HepG2 (cell line): Measurements from ENCODE around the gene RTP2. TPM values are rescaled to one million over a fixed set of nuclear protein-coding genes. Genes with fewer than 3 reads are reported as not detected.

Experiments used
- ATAC-seq: fragments of 200-7000 bp; cut with Tn5 transposase; 3 replicates; pipeline ENCODE4 v1.9.1; 2020; ENCODE audit warnings: mild to moderate bottlenecking, moderate library complexity
- BruUV-seq: library from RNA; stranded (reverse); fragments of 400-500 nt; replicated peaks from 2 replicates; lab custom pipeline; 2021; lab: Mats Ljungman, UMichigan
- CTCF ChIA-PET: fragments of 300-600 bp; formaldehyde crosslinking; extraction: SDS; loops from one replicate; lab custom pipeline; 2021; ENCODE audit warnings: low total read pairs, inconsistent platforms, low intra/inter-chr PET ratio; lab: Yijun Ruan, JAX
- POLR2A ChIA-PET: fragments of 350-600 bp; sonication (Branson Sonifier 250); formaldehyde crosslinking; loops from one replicate; lab custom pipeline; 2020; ENCODE audit warnings: antibody characterized with exemption, inconsistent platforms; lab: Yijun Ruan, JAX
- DNase-seq: peaks from one replicate; pipeline ENCODE4 v3.0.0-alpha.2; 2015; ENCODE audit warnings: low spot score
- FAIRE-seq: peaks from 3 replicates; lab custom pipeline; 2011; peaks lifted over from hg19 to GRCh38; lab: Jason Lieb, UNC
- H2AFZ ChIP-seq: one replicate; pipeline ENCODE4 v1.6.1; 2011; ENCODE audit warnings: low read length, inconsistent platforms
- H3K27ac ChIP-seq: fragments of 300-600 bp; 3 replicates; pipeline ENCODE4 v1.8.0; 2011; ENCODE audit warnings: mixed run types, mild to moderate bottlenecking, mixed read lengths, low read length, inconsistent platforms; ENCODE audit not compliant: insufficient read depth; ENCODE audit errors: extremely low read length
- H3K27me3 ChIP-seq, 2 experiments: fragments of 200-600 bp in 1 of 2; 2 replicates in 1 of 2; 3 replicates in 1 of 2; pipeline versions ENCODE4 v1.6.0 to v1.8.0; 2011; ENCODE audit warnings: low read length in 2 of 2, mild to moderate bottlenecking in 2 of 2, moderate library complexity in 2 of 2, inconsistent platforms in 1 of 2; ENCODE audit not compliant: insufficient read depth in 2 of 2, control insufficient read depth in 1 of 2
- H3K36me3 ChIP-seq, 2 experiments: fragments of 200-600 bp in 1 of 2; replicated peaks in 1 of 2; 2 replicates in 1 of 2; 3 replicates in 1 of 2; pipeline versions ENCODE4 v1.5.1 to v1.8.0; 2011; ENCODE audit warnings: low read length in 2 of 2, inconsistent platforms in 1 of 2; ENCODE audit not compliant: insufficient read depth in 2 of 2, control insufficient read depth in 1 of 2
- H3K4me1 ChIP-seq: 2 replicates; pipeline ENCODE4 v1.5.1; 2012; ENCODE audit warnings: low read length, inconsistent platforms; ENCODE audit not compliant: insufficient read depth
- H3K4me2 ChIP-seq: 2 replicates; pipeline ENCODE4 v1.6.0; 2011; ENCODE audit warnings: low read depth, low read length, inconsistent platforms
- H3K4me3 ChIP-seq, 3 experiments: fragments of 200-600 bp in 1 of 3; sonication (generic), shearing (Covaris generic) in 1 of 3; replicated peaks in 1 of 3; 2 replicates each; pipeline ENCODE4 v1.5.1; 2011 to 2016; ENCODE audit warnings: low read length in 3 of 3, inconsistent platforms in 2 of 3, low read depth in 2 of 3, mild to moderate bottlenecking in 2 of 3, control low read depth in 1 of 3, mixed read lengths in 1 of 3; ENCODE audit not compliant: insufficient read depth in 1 of 3
- H3K79me2 ChIP-seq: one replicate; pipeline ENCODE4 v1.6.1; 2011; ENCODE audit warnings: low read length, inconsistent platforms; ENCODE audit not compliant: insufficient read depth
- H3K9ac ChIP-seq: 2 replicates; pipeline ENCODE4 v1.6.0; 2011; ENCODE audit warnings: mild to moderate bottlenecking, low read depth, low read length, inconsistent platforms; ENCODE audit not compliant: insufficient read depth
- H3K9me3 ChIP-seq: 2 replicates; pipeline ENCODE4 v1.5.1; 2012; ENCODE audit warnings: mild to moderate bottlenecking, low read length
- H4K20me1 ChIP-seq: 2 replicates; pipeline ENCODE4 v1.6.0; 2011; ENCODE audit warnings: inconsistent platforms, mild to moderate bottlenecking, low read length, moderate library complexity; ENCODE audit not compliant: insufficient read depth
- AGO1 ChIP-seq: fragments of 200-400 bp; formaldehyde crosslinking; IDR thresholded peaks from 2 replicates; pipeline ENCODE4 v1.6.1; 2017; ENCODE audit warnings: mild to moderate bottlenecking, low read depth, low read length, moderate library complexity; ENCODE audit not compliant: poor library complexity, severe bottlenecking
- AGO2 ChIP-seq: fragments of 200-400 bp; formaldehyde crosslinking; optimal IDR thresholded peaks from 2 replicates; pipeline ENCODE3; 2017; ENCODE audit warnings: mild to moderate bottlenecking, low read depth, low read length, moderate library complexity
- ESRRA ChIP-seq: sonication (generic); formaldehyde crosslinking; IDR thresholded peaks from 2 replicates; pipeline ENCODE4 v1.5.1; 2020; ENCODE audit warnings: mild to moderate bottlenecking, low read depth, missing genetic modification reagents
- MXD4 ChIP-seq: IDR thresholded peaks from 2 replicates; pipeline ENCODE4 v1.6.1; 2016; ENCODE audit warnings: mild to moderate bottlenecking, missing biosample characterization, missing genetic modification reagents
- PAF1 ChIP-seq: IDR thresholded peaks from 2 replicates; pipeline ENCODE4 v1.6.1; 2016; ENCODE audit warnings: missing genetic modification reagents, missing compliant biosample characterization
- RBM22 ChIP-seq: fragments of 200-400 bp; formaldehyde crosslinking; optimal IDR thresholded peaks from 2 replicates; pipeline ENCODE3; 2017; ENCODE audit warnings: mild to moderate bottlenecking, low read length, moderate library complexity
- TEAD2 ChIP-seq: sonication (generic); formaldehyde crosslinking; IDR thresholded peaks from 2 replicates; pipeline ENCODE4 v1.9.0; 2021; ENCODE audit warnings: missing genetic modification reagents
- ZNF761 ChIP-seq: sonication (generic); formaldehyde crosslinking; conservative IDR thresholded peaks from 2 replicates; pipeline ENCODE4 v1.4.0; 2020; ENCODE audit warnings: mild to moderate bottlenecking, missing genetic modification reagents
- WGBS: methylation state at CpG from one replicate; pipeline ENCODE4 v1.1.6; 2017; ENCODE audit warnings: low lambda C conversion rate; 5-methylcytosine and 5-hydroxymethylcytosine counted together
- in situ Hi-C: cut with HindIII; loops from 2 replicates; pipeline ENCODE4 v1.10.0; 2017; ENCODE audit warnings: low pct_unique_long_range_greater_than_20kb; ENCODE audit not compliant: extremely low pct_ligation_motif_present
- intact Hi-C: fragments of 100-400 bp; cut with micrococcal nuclease; formaldehyde crosslinking; loops from one replicate; pipeline ENCODE4 v1.10.0; 2022; ENCODE audit not compliant: unreplicated experiment
- polyA plus RNA-seq, 8 experiments: library from polyadenylated mRNA; depleted of rRNA in 3 of 8; stranded (reverse) in 7 of 8; unstranded in 1 of 8; fragments of >200 nt; fragmentation: Illumina TruSeq in 4 of 8; extraction: Trizol in 4 of 8; gene quantifications; 2 replicates each; pipeline versions ENCODE4 v1.2.1 to v1.2.3, GENCODE V29; 2011 to 2016; ENCODE audit warnings: low read depth in 4 of 8, missing spikeins in 1 of 8, mixed read lengths in 1 of 8; ENCODE audit not compliant: insufficient read depth in 1 of 8
- total RNA-seq, 5 experiments: library from RNA; depleted of rRNA; stranded (reverse); fragments of >200 nt; fragmentation: Illumina TruSeq; extraction: Trizol; gene quantifications; 2 replicates each; pipeline ENCODE4 v1.2.3, GENCODE V29; 2016; ENCODE audit warnings: low read depth in 1 of 5
- TF ChIP-seq, protein P1 (sequence below): sonication (generic); formaldehyde crosslinking; IDR thresholded peaks from 2 replicates; pipeline ENCODE4 v1.4.0; 2020; ENCODE audit warnings: low read depth, mild to moderate bottlenecking, missing genetic modification reagents
- TF ChIP-seq, protein P2 (sequence below): sonication (generic); formaldehyde crosslinking; IDR thresholded peaks from 2 replicates; pipeline ENCODE4 v1.5.1; 2020; ENCODE audit warnings: mild to moderate bottlenecking, missing genetic modification reagents, moderate library complexity
- TF ChIP-seq, protein P3 (sequence below): sonication (generic); formaldehyde crosslinking; IDR thresholded peaks from 2 replicates; pipeline ENCODE4 v1.4.0; 2020; ENCODE audit warnings: missing genetic modification reagents, low read depth, mild to moderate bottlenecking, borderline replicate concordance

RTP2 gene
- total and polyA plus RNA-seq, 2 of the 13 experiments (the other 11 are each of a cell fraction or from before 2014, with no cell fraction given): not detected

DNA sequence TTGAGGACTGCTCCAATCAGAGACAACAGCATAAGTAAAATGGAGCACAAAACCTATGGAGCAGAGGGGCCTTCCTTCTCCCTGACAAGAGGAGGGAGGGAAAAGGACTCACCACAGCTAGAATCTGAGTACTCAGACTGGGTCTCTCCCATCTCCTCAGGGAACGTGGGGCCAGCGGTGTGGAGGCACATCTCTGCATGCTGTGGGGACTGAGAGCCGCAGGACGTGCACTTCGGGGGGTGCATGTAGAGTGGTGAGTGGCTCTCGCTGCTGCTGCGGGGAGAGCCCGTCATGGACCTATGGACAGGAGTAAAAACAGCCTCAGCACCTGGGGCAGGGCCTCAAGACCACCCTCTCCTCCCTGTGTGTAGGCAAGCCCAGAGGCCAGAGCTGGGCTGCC, 25.9 kb upstream of the RTP2 start:
- in situ Hi-C loops: loop anchor here (25.0 kb wide), 3 partner anchors 684 to 1009 kb away; no protein-coding TSS in a partner anchor
- H2AFZ ChIP-seq: no peak overlapping the region
- peak; percentile 79 for TF ChIP-seq RBM22
- TF ChIP-seq TEAD2 (CRISPR knock-in tag): no peak
- peak; percentile 76 for TF ChIP-seq AGO1
- TF ChIP-seq, all 625 proteins: peak for 2
- ChIA-PET POLR2A (no interaction called here), CTCF (no interaction called here)
- BruUV-seq: no TSS peak
- H3K4me1 ChIP-seq: no peaks in the 10 kb centered on the region
- peaks cover 67 to 98% of the 10 kb centered on the region in 2 experiments for H3K36me3 ChIP-seq
- peaks cover under 1% of the 10 kb centered on the region for H3K79me2 ChIP-seq
- peaks cover 20% of the 10 kb centered on the region; the same call in 1 of the 2 replicates for H4K20me1 ChIP-seq
- H3K4me2 ChIP-seq: no peak overlapping the region
- H3K9ac ChIP-seq: no peak overlapping the region
- H3K4me3 ChIP-seq: no peak overlapping the region
- intact Hi-C loops: no loop called here
- no peaks in the 10 kb centered on the region for H3K27me3 ChIP-seq
- no peaks in the 10 kb centered on the region for H3K9me3 ChIP-seq
- ATAC-seq: no peak
- no peak for FAIRE-seq
- no peak overlapping the region for H3K27ac ChIP-seq
- WGBS: 95% methylated on average over 6 of the region's 8 CpGs
- DNase-seq: no peak

DNA sequence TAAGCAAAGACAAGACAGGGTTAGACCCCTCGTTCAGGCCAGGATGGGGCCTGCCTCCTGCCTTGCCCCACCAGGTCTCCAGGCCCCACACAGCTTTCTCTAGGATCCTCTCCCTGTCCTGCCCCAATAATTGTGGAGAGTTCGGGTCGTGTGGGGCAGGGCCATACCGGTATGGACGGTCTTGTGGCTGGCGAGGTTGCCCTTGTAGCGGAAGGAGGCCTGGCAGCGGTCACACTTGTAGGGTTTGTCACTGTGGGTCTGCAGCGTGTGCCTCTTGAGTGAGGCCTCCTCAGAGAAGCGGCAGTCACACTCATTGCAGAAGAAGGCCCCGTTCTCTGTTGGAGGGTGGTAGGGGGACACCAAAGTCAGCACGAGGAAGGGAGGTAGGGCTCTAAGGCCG, 24.2 kb upstream of the RTP2 start:
- H3K4me1 ChIP-seq: peaks cover 5% of the 10 kb centered on the region; the same call in 1 of the 2 replicates
- BruUV-seq: no TSS peak
- no peaks in the 10 kb centered on the region for H3K27me3 ChIP-seq
- WGBS: 97% methylated on average over 12 of the region's 13 CpGs
- intact Hi-C loops (no loop called here), in situ Hi-C loops (loop anchor here (25.0 kb wide), 3 partner anchors 686 to 1011 kb away; no protein-coding TSS in a partner anchor)
- H4K20me1 ChIP-seq: peaks cover 18% of the 10 kb centered on the region; the same call in 1 of the 2 replicates
- no peak overlapping the region for H3K4me3 ChIP-seq
- CTCF ChIA-PET: no interaction called here
- no peak for TF ChIP-seq ESRRA (CRISPR knock-in tag)
- TF ChIP-seq PAF1 (CRISPR knock-in tag): no peak
- TF ChIP-seq MXD4 (CRISPR knock-in tag): no peak
- TF ChIP-seq, protein P1, sequence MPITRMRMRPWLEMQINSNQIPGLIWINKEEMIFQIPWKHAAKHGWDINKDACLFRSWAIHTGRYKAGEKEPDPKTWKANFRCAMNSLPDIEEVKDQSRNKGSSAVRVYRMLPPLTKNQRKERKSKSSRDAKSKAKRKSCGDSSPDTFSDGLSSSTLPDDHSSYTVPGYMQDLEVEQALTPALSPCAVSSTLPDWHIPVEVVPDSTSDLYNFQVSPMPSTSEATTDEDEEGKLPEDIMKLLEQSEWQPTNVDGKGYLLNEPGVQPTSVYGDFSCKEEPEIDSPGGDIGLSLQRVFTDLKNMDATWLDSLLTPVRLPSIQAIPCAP (CRISPR knock-in tag): no peak
- TF ChIP-seq AGO1: peak; percentile 35
- TF ChIP-seq, protein P2, sequence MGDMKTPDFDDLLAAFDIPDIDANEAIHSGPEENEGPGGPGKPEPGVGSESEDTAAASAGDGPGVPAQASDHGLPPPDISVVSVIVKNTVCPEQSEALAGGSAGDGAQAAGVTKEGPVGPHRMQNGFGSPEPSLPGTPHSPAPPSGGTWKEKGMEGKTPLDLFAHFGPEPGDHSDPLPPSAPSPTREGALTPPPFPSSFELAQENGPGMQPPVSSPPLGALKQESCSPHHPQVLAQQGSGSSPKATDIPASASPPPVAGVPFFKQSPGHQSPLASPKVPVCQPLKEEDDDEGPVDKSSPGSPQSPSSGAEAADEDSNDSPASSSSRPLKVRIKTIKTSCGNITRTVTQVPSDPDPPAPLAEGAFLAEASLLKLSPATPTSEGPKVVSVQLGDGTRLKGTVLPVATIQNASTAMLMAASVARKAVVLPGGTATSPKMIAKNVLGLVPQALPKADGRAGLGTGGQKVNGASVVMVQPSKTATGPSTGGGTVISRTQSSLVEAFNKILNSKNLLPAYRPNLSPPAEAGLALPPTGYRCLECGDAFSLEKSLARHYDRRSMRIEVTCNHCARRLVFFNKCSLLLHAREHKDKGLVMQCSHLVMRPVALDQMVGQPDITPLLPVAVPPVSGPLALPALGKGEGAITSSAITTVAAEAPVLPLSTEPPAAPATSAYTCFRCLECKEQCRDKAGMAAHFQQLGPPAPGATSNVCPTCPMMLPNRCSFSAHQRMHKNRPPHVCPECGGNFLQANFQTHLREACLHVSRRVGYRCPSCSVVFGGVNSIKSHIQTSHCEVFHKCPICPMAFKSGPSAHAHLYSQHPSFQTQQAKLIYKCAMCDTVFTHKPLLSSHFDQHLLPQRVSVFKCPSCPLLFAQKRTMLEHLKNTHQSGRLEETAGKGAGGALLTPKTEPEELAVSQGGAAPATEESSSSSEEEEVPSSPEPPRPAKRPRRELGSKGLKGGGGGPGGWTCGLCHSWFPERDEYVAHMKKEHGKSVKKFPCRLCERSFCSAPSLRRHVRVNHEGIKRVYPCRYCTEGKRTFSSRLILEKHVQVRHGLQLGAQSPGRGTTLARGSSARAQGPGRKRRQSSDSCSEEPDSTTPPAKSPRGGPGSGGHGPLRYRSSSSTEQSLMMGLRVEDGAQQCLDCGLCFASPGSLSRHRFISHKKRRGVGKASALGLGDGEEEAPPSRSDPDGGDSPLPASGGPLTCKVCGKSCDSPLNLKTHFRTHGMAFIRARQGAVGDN (CRISPR knock-in tag): 0 out of 2 replicates have a peak, but pooled peaks have one; percentile 20
- TF ChIP-seq, protein P3, sequence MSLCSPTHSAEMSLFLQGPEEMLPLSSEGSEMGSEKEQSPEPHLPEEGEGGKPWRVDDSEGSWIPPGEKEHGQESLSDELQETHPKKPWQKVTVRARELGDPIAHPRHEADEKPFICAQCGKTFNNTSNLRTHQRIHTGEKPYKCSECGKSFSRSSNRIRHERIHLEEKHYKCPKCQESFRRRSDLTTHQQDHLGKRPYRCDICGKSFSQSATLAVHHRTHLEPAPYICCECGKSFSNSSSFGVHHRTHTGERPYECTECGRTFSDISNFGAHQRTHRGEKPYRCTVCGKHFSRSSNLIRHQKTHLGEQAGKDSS (CRISPR knock-in tag): no peak
- no peak for TF ChIP-seq ZNF761 (CRISPR knock-in tag)
- peak; percentile 65 for TF ChIP-seq AGO2
- POLR2A ChIA-PET: no interaction called here
- no peak overlapping the region for H2AFZ ChIP-seq
- H3K79me2 ChIP-seq: no peaks in the 10 kb centered on the region
- H3K36me3 ChIP-seq: peaks cover 63 to 92% of the 10 kb centered on the region in 2 experiments
- H3K9me3 ChIP-seq: no peaks in the 10 kb centered on the region
- DNase-seq: no peak
- H3K9ac ChIP-seq: no peak overlapping the region
- no peak overlapping the region for H3K4me2 ChIP-seq
- no peak overlapping the region for H3K27ac ChIP-seq
- ATAC-seq: no peak
- FAIRE-seq: no peak
